ENCODE measurements around the gene COMMD3.
A peak's percentile ranks its signal among the peaks of the same experiment; 100 is the strongest.
"Not testable (repeated sequence)": the region's sequence is repeated elsewhere in the genome, so short reads cannot be mapped to it uniquely, and the experiment has no call there.

COMMD3 gene

DNA sequence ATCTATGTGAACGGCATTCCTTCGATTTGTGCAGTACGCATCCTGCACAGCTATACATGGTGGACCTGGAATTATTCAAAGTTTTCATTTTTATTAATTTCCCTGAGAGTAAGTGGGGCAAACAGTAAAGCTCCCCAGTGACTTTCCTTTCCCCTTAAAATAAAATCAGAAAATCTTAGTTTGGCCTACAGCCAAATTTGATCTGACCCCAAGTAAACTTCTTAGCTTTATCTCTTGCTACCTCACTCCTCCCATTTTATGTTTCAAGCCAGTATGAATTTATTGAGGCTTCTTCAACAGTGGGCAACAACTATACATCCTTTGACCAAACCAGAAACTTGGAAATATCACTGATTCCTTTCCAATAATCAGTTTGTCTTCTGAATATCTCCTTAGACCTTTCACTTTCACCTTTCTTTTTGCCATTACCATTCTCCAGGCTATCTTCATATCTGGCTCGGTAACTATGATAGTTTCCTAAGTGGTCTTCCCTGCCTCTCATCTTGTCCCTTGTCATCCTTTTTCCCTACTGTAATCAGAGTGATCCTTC, 40.2 kb downstream of the COMMD3 start:
- Mint-ChIP-seq H3K4me3 (no peak overlapping the region), H3K27me3 (peaks cover 7% of the 10 kb centered on the region)

DNA sequence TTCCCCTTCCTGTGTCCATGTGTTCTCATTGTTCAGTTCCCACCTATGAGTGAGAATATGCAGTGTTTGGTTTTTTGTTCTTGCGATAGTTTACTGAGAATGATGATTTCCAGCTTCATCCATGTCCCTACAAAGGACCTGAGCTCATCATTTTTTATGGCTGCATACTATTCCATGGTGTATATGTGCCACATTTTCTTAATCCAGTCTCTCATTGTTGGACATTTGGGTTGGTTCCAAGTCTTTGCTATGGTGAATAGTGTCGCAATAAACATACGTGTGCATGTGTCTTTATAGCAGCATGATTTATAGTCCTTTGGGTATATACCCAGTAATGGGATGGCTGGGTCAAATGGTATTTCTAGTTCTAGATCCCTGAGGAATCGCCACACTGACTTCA, 41.6 kb downstream of the COMMD3 start:
- H3K36me3 Mint-ChIP-seq (ENCODE audit: low read depth); H3K27ac Mint-ChIP-seq; H3K4me1 Mint-ChIP-seq (ENCODE audit: low read depth): not testable (repeated sequence)

More for the DNA sequence above, 40.2 kb downstream of the COMMD3 start:
- no peaks in the 10 kb centered on the region for H3K4me1 Mint-ChIP-seq (ENCODE audit: low read depth)
- H3K9me3 Mint-ChIP-seq: no peaks in the 10 kb centered on the region
- no peak overlapping the region for H3K27ac Mint-ChIP-seq
- H3K36me3 Mint-ChIP-seq (ENCODE audit: low read depth): no peaks in the 10 kb centered on the region
- DNase-seq: no peak

DNA sequence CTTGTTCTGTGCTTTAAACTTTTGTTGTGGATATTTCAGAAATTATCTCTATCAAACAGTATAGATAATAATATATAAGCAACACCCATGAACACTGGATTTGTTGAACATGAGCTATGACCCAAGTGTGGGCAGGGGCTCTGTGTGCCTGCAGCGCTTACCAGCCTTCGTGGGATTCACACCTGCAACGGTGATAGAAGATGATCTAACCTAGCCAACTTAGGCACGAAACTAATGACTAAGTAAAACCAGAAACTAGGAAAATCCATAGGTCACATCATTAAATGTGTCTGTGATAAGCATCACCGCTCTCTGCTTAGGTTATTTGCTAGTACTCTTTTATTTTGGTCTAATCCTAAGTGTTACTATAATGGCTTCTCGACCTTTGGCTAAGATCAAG, 47.1 kb downstream of the COMMD3 start:
- no peaks in the 10 kb centered on the region for H3K36me3 Mint-ChIP-seq (ENCODE audit: low read depth)
- H3K27ac Mint-ChIP-seq: no peak overlapping the region
- peaks cover 29% of the 10 kb centered on the region for H3K4me1 Mint-ChIP-seq (ENCODE audit: low read depth)
- no peaks in the 10 kb centered on the region for H3K27me3 Mint-ChIP-seq
- no peak for DNase-seq
- no peak overlapping the region for H3K4me3 Mint-ChIP-seq
- no peaks in the 10 kb centered on the region for H3K9me3 Mint-ChIP-seq

More for the DNA sequence above, 41.6 kb downstream of the COMMD3 start:
- not testable (repeated sequence) for H3K4me3 Mint-ChIP-seq, H3K27me3 Mint-ChIP-seq, H3K9me3 Mint-ChIP-seq, DNase-seq

DNA sequence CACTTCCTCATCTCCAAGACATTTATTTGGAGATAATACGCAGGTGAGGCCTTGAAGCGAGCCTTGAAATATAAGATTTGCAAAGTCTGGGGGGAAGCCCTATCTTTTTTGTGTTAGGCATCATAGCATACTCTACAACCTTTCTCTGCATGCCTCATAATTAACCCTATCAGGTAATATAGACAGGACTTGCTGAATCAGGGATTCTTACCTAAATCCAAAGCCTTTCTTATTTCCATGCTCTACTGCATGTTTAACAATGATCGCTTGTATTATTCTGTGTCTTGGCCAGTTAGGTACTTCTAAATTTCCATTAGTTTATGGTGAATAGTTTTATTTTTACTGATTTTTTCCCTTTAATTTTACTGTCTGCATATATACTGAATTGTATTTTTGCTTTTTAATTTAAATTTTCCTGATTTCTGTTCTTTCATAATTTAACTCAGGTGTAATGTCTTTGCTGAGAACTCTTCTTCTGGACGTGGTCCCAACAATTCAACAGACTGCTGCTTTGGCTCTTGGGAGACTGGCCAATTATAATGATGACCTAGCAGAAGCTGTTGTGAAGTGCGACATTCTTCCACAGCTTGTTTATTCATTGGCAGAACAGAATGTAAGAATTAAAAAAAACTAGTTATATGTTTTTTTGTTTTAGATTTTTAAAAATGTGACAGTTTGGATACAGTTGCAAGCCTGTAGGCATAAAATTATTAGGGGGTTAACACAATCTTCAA, 48.4 kb downstream of the COMMD3 start:
- H3K27me3 Mint-ChIP-seq: no peaks in the 10 kb centered on the region
- H3K36me3 Mint-ChIP-seq (ENCODE audit: low read depth): no peaks in the 10 kb centered on the region
- no peaks in the 10 kb centered on the region for H3K9me3 Mint-ChIP-seq
- no peak for DNase-seq
- no peak overlapping the region for H3K4me3 Mint-ChIP-seq
- H3K4me1 Mint-ChIP-seq (ENCODE audit: low read depth): peaks cover 41% of the 10 kb centered on the region
- H3K27ac Mint-ChIP-seq: no peak overlapping the region

DNA sequence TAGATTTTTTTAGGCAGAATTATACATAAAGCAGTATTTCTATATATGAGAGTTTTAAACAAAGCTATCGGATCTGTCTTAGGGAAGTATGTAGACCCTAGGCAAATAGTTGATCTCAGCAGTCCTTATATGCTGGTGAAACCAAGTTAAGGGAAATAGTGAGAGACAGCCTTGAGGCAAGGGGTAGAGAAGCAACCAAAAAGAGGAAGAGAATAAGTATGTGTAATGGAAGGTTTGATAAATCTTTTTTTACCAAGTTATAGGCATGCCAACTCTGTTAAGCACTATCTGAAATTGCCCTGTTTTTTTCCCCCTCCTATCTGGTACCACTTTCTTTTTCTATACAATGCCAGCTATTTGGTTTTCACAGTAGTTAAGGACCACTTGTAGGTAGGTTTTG, 49.0 kb downstream of the COMMD3 start:
- Mint-ChIP-seq H3K27me3 (no peaks in the 10 kb centered on the region), H3K27ac (peak overlapping the region; percentile 55), H3K36me3 (ENCODE audit: low read depth) (no peaks in the 10 kb centered on the region), H3K4me1 (ENCODE audit: low read depth) (peaks cover 46% of the 10 kb centered on the region), H3K9me3 (no peaks in the 10 kb centered on the region), H3K4me3 (no peak overlapping the region)
- DNase-seq: no peak

DNA sequence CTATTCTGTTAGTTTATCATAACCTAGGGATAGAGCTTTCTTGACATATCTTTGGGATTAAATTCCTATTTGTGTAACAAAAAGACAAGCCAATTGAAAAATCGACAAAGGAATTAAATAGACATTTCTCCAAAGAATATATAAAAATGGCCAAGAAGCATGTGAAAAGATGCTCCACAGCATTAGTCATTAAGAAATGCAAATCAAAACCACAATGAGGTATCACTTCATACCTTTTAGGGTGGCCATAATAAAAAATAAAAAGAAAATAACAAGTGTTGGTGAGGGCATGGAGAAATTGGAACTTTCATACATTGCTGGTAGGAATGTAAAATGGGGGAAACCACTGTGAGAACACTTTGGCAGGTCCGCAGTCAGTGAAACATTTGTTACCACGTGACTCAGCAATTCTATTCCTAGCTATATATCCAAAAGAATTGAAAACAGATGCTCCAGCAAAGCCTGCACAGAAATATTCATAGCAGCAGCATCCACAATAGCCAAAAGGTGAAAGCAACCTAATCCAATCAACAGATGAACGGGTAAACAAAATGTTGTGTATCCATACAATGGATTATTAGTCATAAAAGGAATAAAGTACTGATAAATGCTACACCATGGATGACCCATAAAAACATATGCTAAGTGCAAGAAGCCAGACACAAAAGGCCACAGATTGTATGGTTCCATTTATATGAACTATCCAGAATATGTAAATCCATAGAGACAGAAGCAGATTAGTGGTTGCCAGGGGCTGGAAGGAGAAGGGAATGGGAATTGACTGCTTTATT, 49.7 kb downstream of the COMMD3 start:
- peak overlapping the region; percentile 55 for H3K27ac Mint-ChIP-seq
- H3K9me3 Mint-ChIP-seq: no peaks in the 10 kb centered on the region
- H3K36me3 Mint-ChIP-seq (ENCODE audit: low read depth): no peaks in the 10 kb centered on the region
- peaks cover 46% of the 10 kb centered on the region for H3K4me1 Mint-ChIP-seq (ENCODE audit: low read depth)
- no peak overlapping the region for H3K4me3 Mint-ChIP-seq
- no peaks in the 10 kb centered on the region for H3K27me3 Mint-ChIP-seq
- no peak for DNase-seq

DNA sequence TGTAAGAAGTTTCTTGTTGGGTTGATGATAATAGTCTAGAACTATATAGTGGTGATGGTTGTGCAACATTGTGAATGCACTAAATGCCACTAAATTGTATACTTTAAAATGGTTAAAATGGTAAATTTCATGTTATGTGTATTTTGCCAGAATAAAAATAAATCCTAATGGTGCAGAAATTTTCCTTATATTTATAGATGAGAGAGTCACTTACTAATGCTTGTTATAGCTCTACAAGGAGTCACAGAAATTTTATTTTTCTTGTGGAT, 50.2 kb downstream of the COMMD3 start:
- Mint-ChIP-seq H3K36me3 (ENCODE audit: low read depth) (no peaks in the 10 kb centered on the region), H3K9me3 (no peaks in the 10 kb centered on the region), H3K27ac (no peak overlapping the region), H3K27me3 (no peaks in the 10 kb centered on the region), H3K4me3 (no peak overlapping the region), H3K4me1 (ENCODE audit: low read depth) (peaks cover 46% of the 10 kb centered on the region)
- DNase-seq: no peak

DNA sequence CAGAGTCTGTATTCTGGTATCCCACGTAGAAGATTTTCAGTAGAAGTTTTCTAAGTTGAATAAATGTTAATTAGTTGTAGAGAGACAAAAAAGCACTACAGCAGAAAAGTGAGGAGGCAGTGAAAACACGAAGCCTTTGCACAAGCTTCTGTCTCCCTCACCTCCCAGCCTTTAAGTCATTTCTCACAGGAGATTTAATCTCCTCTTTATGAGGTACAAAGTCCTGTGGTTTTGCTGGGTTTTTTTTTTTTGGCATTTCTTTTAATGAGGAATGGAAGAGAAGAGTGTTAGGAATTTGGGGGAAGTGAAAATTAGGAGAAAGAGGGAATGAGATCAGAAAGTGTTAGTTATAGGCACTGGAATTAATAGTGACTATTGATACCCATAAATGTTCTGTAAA, 50.6 kb downstream of the COMMD3 start:
- Mint-ChIP-seq H3K4me1 (ENCODE audit: low read depth) (peaks cover 46% of the 10 kb centered on the region), H3K27me3 (no peaks in the 10 kb centered on the region)

DNA sequence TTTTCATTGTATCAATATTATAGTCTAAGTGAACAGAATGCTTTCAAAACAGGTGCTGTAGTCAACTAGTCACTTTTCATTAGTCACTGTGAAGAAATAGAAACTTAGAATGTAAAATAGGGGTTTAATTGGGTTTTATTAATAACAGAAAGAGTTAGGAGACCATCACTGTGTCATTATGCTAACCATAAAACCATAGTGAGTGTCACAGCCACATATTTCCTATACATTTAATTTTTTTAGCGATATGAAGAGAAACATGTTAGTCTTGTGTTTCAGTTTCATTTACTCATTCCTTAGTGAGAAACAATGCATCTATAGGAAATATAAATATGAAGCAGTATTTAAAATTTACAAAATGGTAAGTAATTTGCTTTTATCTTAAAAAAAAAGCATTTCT, 51.3 kb downstream of the COMMD3 start:
- H3K4me1 Mint-ChIP-seq (ENCODE audit: low read depth): peaks cover 46% of the 10 kb centered on the region

More for the DNA sequence above, 50.6 kb downstream of the COMMD3 start:
- Mint-ChIP-seq H3K36me3 (ENCODE audit: low read depth) (no peaks in the 10 kb centered on the region), H3K4me3 (no peak overlapping the region), H3K27ac (peak overlapping the region; percentile 3), H3K9me3 (no peaks in the 10 kb centered on the region)
- DNase-seq: no peak

DNA sequence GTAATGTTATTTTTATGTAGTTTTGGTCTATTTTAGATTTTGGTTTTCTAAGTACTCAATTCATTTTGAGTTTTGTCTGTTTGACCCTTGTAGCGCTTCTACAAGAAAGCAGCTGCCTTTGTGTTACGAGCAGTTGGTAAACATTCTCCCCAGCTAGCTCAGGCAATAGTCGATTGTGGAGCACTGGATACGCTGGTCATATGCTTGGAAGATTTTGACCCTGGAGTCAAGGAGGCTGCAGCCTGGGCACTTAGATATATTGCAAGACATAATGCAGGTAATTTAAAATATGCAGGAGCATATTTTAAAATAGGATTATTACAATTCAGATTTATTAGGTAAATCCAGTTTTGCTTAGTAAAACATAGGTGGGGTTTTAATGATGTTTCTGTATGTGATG, 52.2 kb downstream of the COMMD3 start:
- DNase-seq: no peak

More for the DNA sequence above, 51.3 kb downstream of the COMMD3 start:
- Mint-ChIP-seq H3K36me3 (ENCODE audit: low read depth) (no peaks in the 10 kb centered on the region), H3K9me3 (no peaks in the 10 kb centered on the region), H3K4me3 (no peak overlapping the region), H3K27ac (peak overlapping the region; percentile 68), H3K27me3 (no peaks in the 10 kb centered on the region)
- no peak for DNase-seq

DNA sequence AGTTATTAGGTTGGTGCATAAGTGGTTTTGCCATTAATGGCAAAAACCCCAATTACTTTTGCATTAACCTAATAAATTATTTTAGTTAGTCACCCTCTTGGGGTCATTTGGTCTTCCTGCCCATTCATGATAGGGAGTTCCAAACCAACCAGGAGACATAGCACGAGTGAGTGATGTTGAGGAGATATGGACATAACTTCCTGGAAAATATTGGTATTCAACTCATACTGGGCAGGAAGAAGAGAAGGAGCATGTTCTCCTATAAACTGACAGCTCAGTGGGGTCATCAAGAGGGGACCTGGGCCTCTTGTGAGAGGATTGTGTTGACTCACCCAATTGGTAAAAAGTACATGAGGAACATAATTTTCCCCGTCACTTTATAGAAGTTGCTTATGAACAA, 52.8 kb downstream of the COMMD3 start:
- Mint-ChIP-seq H3K9me3 (no peaks in the 10 kb centered on the region), H3K27ac (no peak overlapping the region), H3K4me3 (no peak overlapping the region), H3K27me3 (no peaks in the 10 kb centered on the region), H3K36me3 (ENCODE audit: low read depth) (no peaks in the 10 kb centered on the region), H3K4me1 (ENCODE audit: low read depth) (peaks cover 43% of the 10 kb centered on the region)
- no peak for DNase-seq

More for the DNA sequence above, 52.2 kb downstream of the COMMD3 start:
- Mint-ChIP-seq H3K36me3 (ENCODE audit: low read depth) (no peaks in the 10 kb centered on the region), H3K27ac (no peak overlapping the region), H3K4me3 (no peak overlapping the region), H3K9me3 (no peaks in the 10 kb centered on the region), H3K4me1 (ENCODE audit: low read depth) (peaks cover 44% of the 10 kb centered on the region), H3K27me3 (no peaks in the 10 kb centered on the region)

DNA sequence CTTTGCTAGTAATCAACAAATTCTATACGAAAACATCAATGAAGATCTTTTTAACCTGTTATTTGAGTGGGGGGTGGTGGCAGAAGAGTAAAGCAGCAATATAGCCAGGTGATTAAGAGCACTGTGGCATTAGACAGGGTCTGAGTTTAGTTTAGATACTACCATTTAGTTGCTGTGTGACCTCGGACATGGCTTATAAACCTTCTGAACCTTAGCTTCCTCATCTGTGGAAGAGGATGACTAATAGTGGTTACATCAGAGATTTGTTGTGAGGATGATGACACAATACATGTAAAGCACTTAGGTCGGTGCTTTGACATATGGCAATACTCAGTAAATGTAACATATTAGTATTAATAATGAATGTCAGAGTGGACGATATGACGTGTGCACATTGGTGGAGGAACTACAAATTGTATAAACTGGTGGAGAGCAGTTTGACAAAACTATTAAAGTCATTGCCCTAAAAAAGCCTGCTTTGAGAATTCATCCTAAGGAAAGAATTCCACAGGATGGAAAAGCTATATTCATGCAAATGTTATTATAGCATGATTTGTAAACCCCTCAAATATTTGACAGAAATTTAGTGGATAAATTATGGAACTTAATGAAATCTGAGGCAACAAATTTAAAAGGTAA, 53.4 kb downstream of the COMMD3 start:
- H3K27ac Mint-ChIP-seq: no peak overlapping the region
- no peaks in the 10 kb centered on the region for H3K36me3 Mint-ChIP-seq (ENCODE audit: low read depth)
- H3K9me3 Mint-ChIP-seq: no peaks in the 10 kb centered on the region
- H3K4me3 Mint-ChIP-seq: no peak overlapping the region
- no peaks in the 10 kb centered on the region for H3K27me3 Mint-ChIP-seq
- peaks cover 43% of the 10 kb centered on the region for H3K4me1 Mint-ChIP-seq (ENCODE audit: low read depth)
- no peak for DNase-seq

Measured in activated T-cell treated with anti-CD3 and anti-CD28 coated beads, Interleukin-2, amount 50 U/mL, for 24 hours (primary cell).